CD14-positive monocyte (primary cell): ENCODE data around the gene NIPBL. TPM values are rescaled to one million over a fixed set of nuclear protein-coding genes. Genes with fewer than 3 reads are reported as not detected.
"Not testable (repeated sequence)": the region's sequence is repeated elsewhere in the genome, so short reads cannot be mapped to it uniquely, and the experiment has no call there.

Experiments
- DNase-seq, 3 donors: peaks; one replicate each; pipeline ENCODE4 v3.0.0-alpha.2; 2011 to 2022
- H2AFZ ChIP-seq: 2 replicates; pipeline ENCODE4 v1.6.0; 2012; ENCODE audit warnings: mild to moderate bottlenecking, low read depth, low read length, inconsistent platforms; ENCODE audit not compliant: insufficient read depth, poor library complexity, severe bottlenecking
- H3K27ac ChIP-seq, 2 donors: 1 replicate in 1 of 2; 2 replicates in 1 of 2; pipeline ENCODE4 v1.5.1; 2012 to 2013; ENCODE audit warnings: low read length in 2 of 2, control low read depth in 1 of 2, inconsistent platforms in 1 of 2, low read depth in 1 of 2, mild to moderate bottlenecking in 1 of 2
- H3K27me3 ChIP-seq, 2 donors: one replicate each; pipeline versions ENCODE4 v1.6.0 to v1.6.1; 2011 to 2013; ENCODE audit warnings: low read length in 2 of 2; ENCODE audit not compliant: control insufficient read depth in 2 of 2, insufficient read depth in 2 of 2
- H3K36me3 ChIP-seq, 2 donors: replicated peaks in 1 of 2; 1 replicate in 1 of 2; 2 replicates in 1 of 2; pipeline versions ENCODE4 v1.5.1 to v1.6.1; 2012 to 2013; ENCODE audit warnings: low read length in 2 of 2, control low read depth in 1 of 2, inconsistent platforms in 1 of 2, mild to moderate bottlenecking in 1 of 2; ENCODE audit not compliant: insufficient read depth in 2 of 2, control insufficient read depth in 1 of 2
- H3K4me1 ChIP-seq, 2 donors: 1 replicate in 1 of 2; 2 replicates in 1 of 2; pipeline versions ENCODE4 v1.5.1 to v1.6.1; 2012 to 2013; ENCODE audit warnings: low read length in 2 of 2, control low read depth in 1 of 2, inconsistent platforms in 1 of 2, mild to moderate bottlenecking in 1 of 2, moderate library complexity in 1 of 2; ENCODE audit not compliant: insufficient read depth in 2 of 2, control insufficient read depth in 1 of 2
- H3K4me2 ChIP-seq: replicated peaks from 2 replicates; pipeline ENCODE3; 2012; ENCODE audit warnings: low read length, moderate library complexity, mild to moderate bottlenecking; ENCODE audit not compliant: poor library complexity, severe bottlenecking; ENCODE audit errors: extremely low read depth
- H3K4me3 ChIP-seq, 3 experiments: fragments of 200-600 bp in 1 of 3; sonication (generic) in 1 of 3; replicated peaks in 1 of 3; 1 replicate in 2 of 3; 2 replicates in 1 of 3; pipeline ENCODE4 v1.5.1; 2011 to 2013; ENCODE audit warnings: low read length in 3 of 3, mild to moderate bottlenecking in 3 of 3, control low read depth in 2 of 3, low read depth in 2 of 3, inconsistent platforms in 1 of 3, moderate library complexity in 1 of 3
- H3K79me2 ChIP-seq: 2 replicates; pipeline ENCODE4 v1.6.0; 2012; ENCODE audit warnings: mild to moderate bottlenecking, control low read depth, inconsistent platforms, low read length, moderate library complexity; ENCODE audit not compliant: insufficient read depth
- H3K9ac ChIP-seq: 2 replicates; pipeline ENCODE4 v1.6.0; 2017; ENCODE audit warnings: low read length, mild to moderate bottlenecking; ENCODE audit not compliant: insufficient read depth, poor library complexity, severe bottlenecking
- H3K9me3 ChIP-seq, 2 donors: replicated peaks in 1 of 2; 1 replicate in 1 of 2; 2 replicates in 1 of 2; pipeline versions ENCODE4 v1.5.1 to v1.6.1; 2012 to 2013; ENCODE audit warnings: low read length in 2 of 2, control low read depth in 1 of 2; ENCODE audit not compliant: control insufficient read depth in 1 of 2, insufficient read depth in 1 of 2
- H4K20me1 ChIP-seq: 2 replicates; pipeline ENCODE4 v1.6.0; 2012; ENCODE audit warnings: mild to moderate bottlenecking, low read length, control low read depth, moderate library complexity; ENCODE audit not compliant: insufficient read depth
- H3K27ac Mint-ChIP-seq, 7 donors: one replicate each; pipeline ENCODE4 v1.8.0; 2020; ENCODE audit warnings: mild to moderate bottlenecking in 7 of 7, mixed read lengths in 7 of 7, moderate library complexity in 6 of 7, inconsistent platforms in 2 of 7
- H3K27me3 Mint-ChIP-seq, 3 donors: one replicate each; pipeline ENCODE4 v1.8.0; 2021 to 2022; ENCODE audit warnings: low read depth in 3 of 3, mild to moderate bottlenecking in 3 of 3, mixed read lengths in 3 of 3, moderate library complexity in 3 of 3, inconsistent platforms in 1 of 3
- H3K36me3 Mint-ChIP-seq, 2 donors: one replicate each; pipeline ENCODE4 v1.8.0; 2020; ENCODE audit warnings: mixed read lengths in 2 of 2, inconsistent platforms in 1 of 2, mild to moderate bottlenecking in 1 of 2
- H3K4me1 Mint-ChIP-seq: one replicate; pipeline ENCODE4 v1.8.0; 2020; ENCODE audit warnings: mild to moderate bottlenecking, mixed read lengths
- H3K4me3 Mint-ChIP-seq, 2 donors: one replicate each; pipeline ENCODE4 v1.8.0; 2020; ENCODE audit warnings: mild to moderate bottlenecking in 2 of 2, mixed read lengths in 2 of 2, moderate library complexity in 1 of 2
- H3K9me3 Mint-ChIP-seq, 7 donors: one replicate each; pipeline ENCODE4 v1.8.0; 2020 to 2022; ENCODE audit warnings: mixed read lengths in 7 of 7, mild to moderate bottlenecking in 6 of 7, moderate library complexity in 6 of 7, inconsistent platforms in 2 of 7
- CTCF ChIP-seq: fragments of 200-600 bp; IDR thresholded peaks from one replicate; pipeline ENCODE4 v1.8.0; 2022; ENCODE audit warnings: antibody characterized with exemption, mild to moderate bottlenecking
- WGBS: methylation state at CpG from one replicate; pipeline ENCODE4 v1.1.5; 2013; ENCODE audit warnings: missing lambda C conversion rate; ENCODE audit not compliant: insufficient coverage; 5-methylcytosine and 5-hydroxymethylcytosine counted together
- intact Hi-C, 2 donors: fragments of 100-400 bp; cut with micrococcal nuclease; formaldehyde crosslinking; loops; one replicate each; pipeline versions ENCODE4 v1.15.0 to v1.15.1; 2023
- polyA plus RNA-seq, 3 donors: library from polyadenylated mRNA; depleted of rRNA in 1 of 3; unstranded in 2 of 3; stranded (reverse) in 1 of 3; fragments of 300-500 nt in 2 of 3; fragments of >200 nt in 1 of 3; fragmentation: Illumina TruSeq in 2 of 3; gene quantifications; 1 replicate in 2 of 3; 2 replicates in 1 of 3; pipeline ENCODE4 v1.2.3, GENCODE V29; 2012 to 2021

NIPBL gene
- polyA plus RNA-seq, 3 donors = 6.6 to 36.0 (median 16.2) TPM

GRCh38 chr5:36889264-36889663 lies 12.7 kb downstream of the NIPBL start:
- peak overlapping the region in 1 of 7 donors; percentile 21 for H3K27ac Mint-ChIP-seq
- Histone ChIP-seq H3K79me2 (peaks cover 98% of the 10 kb centered on the region), H3K4me3 (no peak overlapping the region), H3K27me3 (no peaks in the 10 kb centered on the region), H2AFZ (no peak overlapping the region), H3K4me2 (no peak overlapping the region), H3K9ac (no peak overlapping the region), H3K9me3 (no peaks in the 10 kb centered on the region), H3K36me3 (peaks cover 0 to 15% of the 10 kb centered on the region in 2 donors), H3K27ac (no peak overlapping the region), H4K20me1 (peaks cover 98% of the 10 kb centered on the region), H3K4me1 (peaks cover 7 to 12% of the 10 kb centered on the region in 2 donors)
- intact Hi-C loops = loop anchor here in 1 of 2 donors (10.0 kb wide), 1 partner anchor 46 kb away; no protein-coding TSS in a partner anchor
- peaks cover 16 to 25% of the 10 kb centered on the region in 2 donors for H3K36me3 Mint-ChIP-seq
- no peak for DNase-seq
- no peak overlapping the region for H3K4me3 Mint-ChIP-seq
- no peak for TF ChIP-seq CTCF
- peaks cover 41% of the 10 kb centered on the region for H3K4me1 Mint-ChIP-seq
- H3K27me3 Mint-ChIP-seq = no peaks in the 10 kb centered on the region
- WGBS = no CpG with 5 or more reads among the region's 1 CpG
- H3K9me3 Mint-ChIP-seq = peaks cover 0 to 1% (median 0%) of the 10 kb centered on the region in 7 donors

- H4K20me1 ChIP-seq = peaks cover 98% of the 10 kb centered on the region
- 100% methylated on average over 1 of the region's 1 CpG for WGBS
- no peak overlapping the region for H3K9ac ChIP-seq
- no peak overlapping the region for H3K4me3 ChIP-seq
- H3K27ac ChIP-seq = no peak overlapping the region
- H3K79me2 ChIP-seq = peaks cover 98% of the 10 kb centered on the region
- H3K27ac Mint-ChIP-seq = peak overlapping the region in 1 of 7 donors; percentile 22
- no peak for TF ChIP-seq CTCF
- peaks cover 45% of the 10 kb centered on the region for H3K4me1 Mint-ChIP-seq
- no peaks in the 10 kb centered on the region for H3K27me3 Mint-ChIP-seq
- intact Hi-C loops = no loop called here
- no peaks in the 10 kb centered on the region for H3K27me3 ChIP-seq
- peaks cover 0 to 7% of the 10 kb centered on the region in 2 donors for H3K36me3 ChIP-seq
- H3K36me3 Mint-ChIP-seq = peaks cover 7 to 13% of the 10 kb centered on the region in 2 donors
- peaks cover 0 to 1% (median 0%) of the 10 kb centered on the region in 7 donors for H3K9me3 Mint-ChIP-seq
- H3K4me3 Mint-ChIP-seq = no peak overlapping the region
- peaks cover 6 to 18% of the 10 kb centered on the region in 2 donors for H3K4me1 ChIP-seq
- DNase-seq = no peak
- H3K4me2 ChIP-seq = no peak overlapping the region
- H2AFZ ChIP-seq = no peak overlapping the region
- H3K9me3 ChIP-seq = no peaks in the 10 kb centered on the region
Measured at GRCh38 chr5:36891266-36891665, 14.7 kb downstream of the NIPBL start.

DNA sequence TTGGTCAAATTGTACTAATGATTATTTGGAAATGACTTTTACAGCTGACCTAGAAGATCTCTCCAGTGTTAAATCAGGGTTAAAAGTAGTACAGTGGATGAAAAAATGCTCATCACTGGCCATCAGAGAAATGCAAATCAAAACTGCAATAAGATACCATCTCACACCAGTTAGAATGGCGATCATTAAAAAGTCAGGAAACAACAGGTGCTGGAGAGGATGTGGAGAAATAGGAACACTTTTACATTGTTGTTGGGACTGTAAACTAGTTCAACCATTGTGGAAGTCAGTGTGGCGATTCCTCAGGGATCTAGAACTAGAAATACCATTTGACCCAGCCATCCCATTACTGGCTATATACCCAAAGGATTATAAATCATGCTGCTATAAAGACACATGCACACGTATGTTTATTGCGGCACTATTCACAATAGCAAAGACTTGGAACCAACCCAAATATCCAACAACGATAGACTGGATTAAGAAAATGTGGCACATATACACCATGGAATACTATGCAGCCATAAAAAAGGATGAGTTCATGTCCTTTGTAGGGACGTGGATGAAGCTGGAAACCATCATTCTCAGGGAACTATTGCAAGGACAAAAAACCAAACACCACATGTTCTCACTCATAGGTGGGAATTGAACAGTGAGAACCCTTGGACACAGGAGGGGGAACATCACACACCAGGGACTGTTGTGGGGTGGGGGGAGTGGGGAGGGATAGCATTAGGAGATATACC lies 15.7 kb downstream of the NIPBL start:
- H3K4me1 ChIP-seq = peaks cover 8 to 22% of the 10 kb centered on the region in 2 donors
- H3K27ac Mint-ChIP-seq, H3K27me3 Mint-ChIP-seq, H3K27me3 ChIP-seq, H3K27ac ChIP-seq, H3K36me3 ChIP-seq, H3K4me3 ChIP-seq, H3K9me3 Mint-ChIP-seq, H3K9ac ChIP-seq, DNase-seq, H3K4me3 Mint-ChIP-seq, H2AFZ ChIP-seq, H3K4me2 ChIP-seq, intact Hi-C loops, H3K9me3 ChIP-seq: not testable (repeated sequence)
- WGBS = no CpG with 5 or more reads among the region's 6 CpGs
- peaks cover 98% of the 10 kb centered on the region for H4K20me1 ChIP-seq
- H3K79me2 ChIP-seq = peaks cover 98% of the 10 kb centered on the region
- H3K4me1 Mint-ChIP-seq = peaks cover 46% of the 10 kb centered on the region
- peaks cover 7 to 13% of the 10 kb centered on the region in 2 donors for H3K36me3 Mint-ChIP-seq
